ENCODE measurements around the gene C5.

C5 gene

DNA sequence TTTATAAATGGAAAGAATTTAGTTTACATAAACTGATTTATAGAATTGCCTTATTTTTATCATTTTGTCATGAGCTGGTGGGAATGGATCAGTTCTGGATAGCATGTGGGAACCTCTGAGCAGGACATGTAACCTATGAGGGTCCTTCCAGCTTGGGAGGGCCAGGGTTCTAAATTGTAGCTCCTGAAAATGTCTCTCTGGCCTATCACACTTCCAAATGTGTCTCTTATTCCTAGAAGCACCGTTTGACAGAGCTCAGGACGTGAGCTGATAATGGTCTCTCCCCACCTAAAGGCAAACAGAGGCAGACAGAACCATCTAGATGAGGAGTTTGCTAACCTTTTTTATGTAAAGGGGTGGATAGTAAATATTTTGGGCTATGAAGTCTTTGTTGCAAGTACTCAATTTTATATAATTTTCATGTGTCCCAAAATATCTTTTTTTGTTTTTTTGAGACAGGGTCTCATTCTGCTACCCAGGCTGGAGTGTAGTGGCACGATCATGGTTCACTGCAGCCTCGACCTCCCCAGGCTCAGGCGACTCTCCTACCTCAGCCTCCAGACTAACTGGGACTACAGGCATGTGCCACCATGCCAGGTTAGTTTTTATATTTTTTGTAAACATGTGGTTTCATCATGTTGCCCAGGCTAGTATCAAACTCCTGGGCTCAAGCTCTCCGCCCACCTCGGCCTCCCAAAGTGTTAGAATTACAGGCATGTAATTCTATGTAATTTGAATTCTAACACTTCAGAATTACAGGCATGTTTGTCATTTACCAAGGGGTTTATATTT, 127.5 kb downstream of the C5 start:
- no peaks in the 10 kb centered on the region for H3K27me3 ChIP-seq (ENCODE audit: insufficient read depth, low read depth)
- H3K79me2 ChIP-seq (ENCODE audit: insufficient read depth, low read depth) = no peaks in the 10 kb centered on the region
- H3K4me1 ChIP-seq (ENCODE audit: low read depth, poor library complexity, severe bottlenecking) = peaks cover 40% of the 10 kb centered on the region
- H3K9ac ChIP-seq = no peak overlapping the region
- no peak overlapping the region for H3K4me2 ChIP-seq
- H2AFZ ChIP-seq (ENCODE audit: low read depth) = no peak overlapping the region
- H3K27ac ChIP-seq = no peak overlapping the region
- H3K4me3 ChIP-seq (IDR thresholded peaks at IDR 0.05; ENCODE audit: insufficient read depth, low read depth, low read length) = no peak overlapping the region
- TF ChIP-seq CTCF (conservative IDR thresholded peaks at IDR 0.05; ENCODE audit: low read depth, low read length) = no peak
- H3K36me3 ChIP-seq (ENCODE audit: insufficient read depth) = no peaks in the 10 kb centered on the region
- H4K20me1 ChIP-seq (ENCODE audit: insufficient read depth) = no peaks in the 10 kb centered on the region

GRCh38 chr9:120921661-120922181, 128.4 kb downstream of the C5 start:
- no peak overlapping the region for H3K9ac ChIP-seq
- no peak overlapping the region for H2AFZ ChIP-seq (ENCODE audit: low read depth)
- H3K27me3 ChIP-seq (ENCODE audit: insufficient read depth, low read depth) = no peaks in the 10 kb centered on the region
- no peak overlapping the region for H3K4me3 ChIP-seq (IDR thresholded peaks at IDR 0.05; ENCODE audit: insufficient read depth, low read depth, low read length)
- no peak for TF ChIP-seq CTCF (conservative IDR thresholded peaks at IDR 0.05; ENCODE audit: low read depth, low read length)
- peaks cover 31% of the 10 kb centered on the region for H3K4me1 ChIP-seq (ENCODE audit: low read depth, poor library complexity, severe bottlenecking)
- H3K4me2 ChIP-seq = no peak overlapping the region
- H4K20me1 ChIP-seq (ENCODE audit: insufficient read depth) = no peaks in the 10 kb centered on the region
- H3K36me3 ChIP-seq (ENCODE audit: insufficient read depth) = no peaks in the 10 kb centered on the region
- no peak overlapping the region for H3K27ac ChIP-seq
- H3K79me2 ChIP-seq (ENCODE audit: insufficient read depth, low read depth) = no peaks in the 10 kb centered on the region

- H3K9ac ChIP-seq = no peak overlapping the region
- H3K4me1 ChIP-seq (ENCODE audit: low read depth, poor library complexity, severe bottlenecking) = peaks cover 22% of the 10 kb centered on the region
- no peak for TF ChIP-seq CTCF (conservative IDR thresholded peaks at IDR 0.05; ENCODE audit: low read depth, low read length)
- no peaks in the 10 kb centered on the region for H4K20me1 ChIP-seq (ENCODE audit: insufficient read depth)
- no peaks in the 10 kb centered on the region for H3K36me3 ChIP-seq (ENCODE audit: insufficient read depth)
- no peaks in the 10 kb centered on the region for H3K79me2 ChIP-seq (ENCODE audit: insufficient read depth, low read depth)
- no peak overlapping the region for H3K4me3 ChIP-seq (IDR thresholded peaks at IDR 0.05; ENCODE audit: insufficient read depth, low read depth, low read length)
- no peaks in the 10 kb centered on the region for H3K27me3 ChIP-seq (ENCODE audit: insufficient read depth, low read depth)
- H3K27ac ChIP-seq = no peak overlapping the region
- H3K4me2 ChIP-seq = no peak overlapping the region
- no peak overlapping the region for H2AFZ ChIP-seq (ENCODE audit: low read depth)
Observed at GRCh38 chr9:120920806-120921178, 129.3 kb downstream of the C5 start.

- peaks cover 15% of the 10 kb centered on the region for H3K4me1 ChIP-seq (ENCODE audit: low read depth, poor library complexity, severe bottlenecking)
- H3K27ac ChIP-seq = no peak overlapping the region
- H3K79me2 ChIP-seq (ENCODE audit: insufficient read depth, low read depth) = no peaks in the 10 kb centered on the region
- H3K4me3 ChIP-seq (IDR thresholded peaks at IDR 0.05; ENCODE audit: insufficient read depth, low read depth, low read length) = no peak overlapping the region
- H3K4me2 ChIP-seq = no peak overlapping the region
- H3K27me3 ChIP-seq (ENCODE audit: insufficient read depth, low read depth) = no peaks in the 10 kb centered on the region
- H4K20me1 ChIP-seq (ENCODE audit: insufficient read depth) = no peaks in the 10 kb centered on the region
- H3K36me3 ChIP-seq (ENCODE audit: insufficient read depth) = no peaks in the 10 kb centered on the region
- H3K9ac ChIP-seq = no peak overlapping the region
- no peak for TF ChIP-seq CTCF (conservative IDR thresholded peaks at IDR 0.05; ENCODE audit: low read depth, low read length)
- H2AFZ ChIP-seq (ENCODE audit: low read depth) = no peak overlapping the region
Observed at GRCh38 chr9:120919843-120920805, 130.0 kb downstream of the C5 start.

All from KMS-11 (cell line).